Measurements from ENCODE around the gene IDUA. TPM values are rescaled to one million over a fixed set of nuclear protein-coding genes. Genes with fewer than 3 reads are reported as not detected.
"Not testable (repeated sequence)": the region's sequence is repeated elsewhere in the genome, so short reads cannot be mapped to it uniquely, and the experiment has no call there.

The IDUA gene
- total RNA-seq (ENCODE audit: insufficient read depth, low replicate concordance) = 3.4 TPM

- DNase-seq (ENCODE audit: low spot score) = peak; percentile 83
Observed at GRCh38 chr4:986879-987623, at the start of gene IDUA. Gene IDUA (plus strand): TSS chr4:987044. CDS start chr4:987085, 41 bp downstream.

GRCh38 chr4:939508-939907 lies 47.3 kb upstream of the IDUA start:
- DNase-seq (ENCODE audit: low spot score) = not testable (repeated sequence)

GRCh38 chr4:945274-946102 lies 41.4 kb upstream of the IDUA start:
- DNase-seq (ENCODE audit: low spot score) = no peak

GRCh38 chr4:946103-946450 lies 40.8 kb upstream of the IDUA start:
- DNase-seq (ENCODE audit: low spot score) = no peak

GRCh38 chr4:946517-947471 lies 40.0 kb upstream of the IDUA start:
- no peak for DNase-seq (ENCODE audit: low spot score)

DNA sequence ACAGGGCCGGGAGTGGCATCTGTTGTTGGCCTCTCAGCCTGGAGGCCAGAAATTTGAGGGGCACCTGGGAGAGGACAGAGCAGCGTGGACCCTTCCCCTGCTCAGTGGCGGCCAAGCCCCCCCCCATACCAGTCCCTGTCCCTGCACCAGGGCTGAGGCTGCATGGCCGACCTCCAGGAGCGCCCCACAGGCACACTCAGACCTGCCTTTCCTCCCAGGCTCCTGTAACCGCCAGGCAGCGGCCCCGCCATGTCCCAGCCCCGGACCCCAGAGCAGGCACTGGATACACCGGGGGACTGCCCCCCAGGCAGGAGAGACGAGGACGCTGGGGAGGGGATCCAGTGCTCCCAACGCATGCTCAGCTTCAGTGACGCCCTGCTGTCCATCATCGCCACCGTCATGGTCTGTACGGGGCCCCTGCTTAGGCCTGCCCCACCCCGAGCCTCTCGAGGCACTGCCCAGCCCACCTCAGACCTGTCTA lies 39.3 kb upstream of the IDUA start:
- DNase-seq (ENCODE audit: low spot score) = no peak

- no peak for DNase-seq (ENCODE audit: low spot score)
Observed at GRCh38 chr4:948101-948935, 38.5 kb upstream of the IDUA start.

DNA sequence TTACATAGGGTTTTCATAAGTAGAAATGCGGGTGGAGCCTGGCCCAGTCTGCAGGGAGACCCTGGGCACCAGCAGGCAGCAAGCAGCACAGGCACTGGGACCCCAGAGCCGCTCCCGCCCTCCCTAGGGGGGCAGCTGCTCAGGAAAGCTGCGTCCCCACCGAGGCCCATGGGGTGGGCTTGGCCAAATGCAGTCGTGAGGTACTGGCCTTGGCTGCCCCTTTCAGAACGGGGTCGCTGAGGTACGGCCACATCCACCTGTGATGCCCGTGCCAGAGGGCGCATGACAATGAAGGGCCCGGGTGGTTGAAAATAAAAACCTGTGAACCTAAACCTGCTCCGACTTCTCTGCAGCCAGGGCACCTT lies 37.9 kb upstream of the IDUA start:
- no peak for DNase-seq (ENCODE audit: low spot score)

GRCh38 chr4:949656-950055 lies 37.2 kb upstream of the IDUA start:
- DNase-seq (ENCODE audit: low spot score) = no peak

- DNase-seq (ENCODE audit: low spot score) = no peak
Observed at GRCh38 chr4:950136-951020, 36.5 kb upstream of the IDUA start.

DNA sequence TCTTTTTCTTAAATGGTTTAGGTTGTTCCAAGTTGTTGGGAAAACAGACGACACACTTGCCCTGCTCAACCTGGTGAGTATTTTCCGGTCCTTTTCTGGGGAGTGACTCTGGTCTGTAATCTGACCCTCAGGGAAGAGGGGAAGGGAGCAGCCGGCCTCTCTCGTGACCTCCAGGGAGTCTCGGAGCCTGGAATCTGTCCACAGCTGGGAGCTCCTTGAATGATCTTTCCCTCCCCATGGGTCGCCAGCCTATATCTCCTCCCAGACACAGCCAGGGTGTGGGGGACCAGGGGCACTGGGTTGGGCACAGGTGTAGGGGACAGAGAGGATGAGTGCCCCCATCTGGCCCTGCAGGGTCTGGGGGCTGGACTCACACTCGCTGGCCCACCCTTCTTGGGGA lies 35.7 kb upstream of the IDUA start:
- DNase-seq (ENCODE audit: low spot score) = no peak

DNA sequence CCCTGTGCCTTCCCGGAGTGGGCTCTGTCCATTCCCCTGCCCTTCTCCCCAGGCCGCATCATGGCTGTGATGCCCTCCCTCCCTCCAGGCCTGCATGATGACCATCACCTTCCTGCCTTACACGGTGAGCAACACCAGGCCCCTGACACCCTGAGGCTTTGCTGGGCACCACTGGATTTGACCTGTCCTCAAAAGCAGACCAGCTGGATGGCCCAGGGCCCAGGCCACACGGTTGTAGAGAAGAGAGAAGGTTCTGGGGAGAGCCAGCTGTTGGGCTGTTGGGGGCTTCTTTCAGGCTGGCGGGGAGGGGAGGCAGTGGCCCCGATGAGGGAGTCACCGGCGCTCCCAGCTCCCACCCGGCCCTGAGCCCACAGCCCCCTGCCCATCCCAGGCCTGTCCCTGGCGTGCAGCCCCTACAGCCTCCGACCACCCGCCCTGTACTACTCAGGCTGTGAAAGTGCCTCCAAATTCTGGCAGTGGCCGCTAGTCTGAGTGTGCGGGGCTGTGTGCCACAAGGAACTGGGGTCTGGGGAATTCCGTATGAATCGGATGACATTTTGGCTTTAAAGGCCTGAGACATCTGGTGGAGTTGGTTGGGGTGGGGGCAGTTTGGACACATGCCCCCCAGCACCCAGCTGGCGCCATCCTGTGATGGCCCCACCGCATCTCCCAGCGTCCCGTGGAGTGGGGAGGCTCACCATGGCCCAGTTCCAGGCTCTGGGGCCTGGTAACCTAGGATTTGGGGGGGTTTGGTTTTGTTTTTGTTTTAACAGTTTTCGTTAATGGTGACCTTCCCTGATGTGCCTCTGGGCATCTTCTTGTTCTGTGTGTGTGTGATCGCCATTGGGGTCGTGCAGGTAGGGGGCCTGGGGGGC lies 35.0 kb upstream of the IDUA start:
- DNase-seq (ENCODE audit: low spot score) = no peak

DNA sequence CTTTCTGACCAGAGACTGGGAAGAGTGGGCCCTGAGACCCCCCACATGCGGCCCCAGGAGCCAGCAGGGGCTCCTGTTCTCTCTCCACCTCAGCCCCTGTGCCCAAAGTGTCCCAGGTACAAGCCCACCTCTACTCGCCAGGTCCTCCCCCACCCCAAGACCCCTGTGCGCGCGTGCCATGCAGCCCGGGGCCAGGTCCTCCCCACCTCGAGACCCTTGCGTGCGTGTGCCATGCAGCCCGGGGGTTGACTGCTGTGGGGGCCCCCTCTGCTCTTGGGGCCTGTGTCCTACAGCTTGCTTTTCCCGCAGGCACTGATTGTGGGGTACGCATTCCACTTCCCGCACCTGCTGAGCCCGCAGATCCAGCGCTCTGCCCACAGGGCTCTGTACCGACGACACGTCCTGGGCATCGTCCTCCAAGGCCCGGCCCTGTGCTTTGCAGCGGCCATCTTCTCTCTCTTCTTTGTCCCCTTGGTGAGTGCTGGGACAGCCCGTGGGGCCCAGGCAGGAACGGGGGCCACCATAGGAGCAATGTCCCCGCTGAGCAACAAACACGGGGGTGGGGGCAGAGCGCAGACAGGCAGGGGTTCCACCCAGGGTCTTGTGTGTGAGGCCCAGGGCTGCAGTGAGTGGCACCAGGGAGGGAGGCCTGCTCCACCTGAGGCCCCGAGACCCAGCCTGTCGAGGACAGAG lies 33.8 kb upstream of the IDUA start:
- no peak for DNase-seq (ENCODE audit: low spot score)

DNA sequence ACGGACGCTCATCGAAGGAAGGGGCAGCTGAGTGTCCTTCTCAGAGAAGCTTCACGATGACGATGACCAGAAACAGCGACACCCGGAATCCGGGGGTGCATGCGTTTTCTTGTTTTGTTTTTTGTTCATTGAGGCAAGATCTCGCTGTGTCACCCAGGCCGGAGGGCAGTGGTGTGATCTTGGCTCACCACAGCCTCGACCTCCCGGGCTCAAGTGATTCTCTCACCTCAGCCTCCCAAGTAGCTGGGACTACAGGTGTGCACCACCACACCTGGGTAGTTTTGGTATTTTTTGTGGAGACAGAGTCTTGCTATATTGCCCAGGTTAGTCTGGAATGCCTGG lies 33.3 kb upstream of the IDUA start:
- DNase-seq (ENCODE audit: low spot score) = no peak

- no peak for DNase-seq (ENCODE audit: low spot score)
Observed at GRCh38 chr4:954211-955020, 32.4 kb upstream of the IDUA start.

DNA sequence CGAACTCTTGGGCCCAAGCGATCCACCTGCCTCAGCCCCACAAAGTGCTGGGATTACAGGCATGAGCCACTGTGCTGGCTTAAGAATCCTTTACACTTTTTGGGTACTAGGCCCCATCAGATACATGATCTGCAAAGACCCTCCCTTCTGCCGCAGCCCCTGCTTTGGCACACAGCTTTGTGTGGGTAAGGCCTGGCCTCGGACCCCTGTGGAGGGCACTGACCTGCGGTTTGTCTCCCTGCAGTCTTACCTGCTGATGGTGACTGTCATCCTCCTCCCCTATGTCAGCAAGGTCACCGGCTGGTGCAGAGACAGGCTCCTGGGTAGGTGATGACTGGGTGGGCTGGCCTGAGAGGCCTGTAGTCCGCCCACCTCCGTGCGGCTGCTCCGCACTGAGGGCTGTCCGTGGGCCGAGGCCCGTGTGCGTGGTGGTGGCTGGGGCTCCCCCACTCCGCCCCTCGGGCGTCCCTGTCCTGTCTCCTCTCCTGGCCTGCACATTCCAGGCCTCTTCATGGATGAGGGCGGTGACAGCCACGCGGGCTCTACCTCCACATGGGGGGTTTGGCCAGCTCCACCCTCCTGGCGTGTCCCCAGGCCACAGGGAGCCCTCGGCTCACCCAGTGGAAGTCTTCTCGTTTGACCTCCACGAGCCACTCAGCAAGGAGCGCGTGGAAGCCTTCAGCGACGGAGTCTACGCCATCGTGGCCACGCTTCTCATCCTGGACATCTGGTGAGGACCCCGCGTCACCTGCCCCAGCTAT lies 31.5 kb upstream of the IDUA start:
- no peak for DNase-seq (ENCODE audit: low spot score)

GRCh38 chr4:955931-956381 lies 30.9 kb upstream of the IDUA start:
- DNase-seq (ENCODE audit: low spot score) = no peak
